Psoas muscle (tissue), 8 donors: ENCODE results near the gene IFRD1. TPM values are rescaled to one million over a fixed set of nuclear protein-coding genes. Genes with fewer than 3 reads are reported as not detected.

ENCODE experiments used
- ATAC-seq, 4 donors: fragments of 200-7000 bp; cut with Tn5 transposase; one replicate each; pipeline ENCODE4 v1.9.1; 2020; ENCODE audit warnings: moderate library complexity in 3 of 4, mild to moderate bottlenecking in 2 of 4
- DNase-seq, 2 donors: peaks; one replicate each; pipeline ENCODE4 v3.0.0-alpha.2; 2020
- H3K27ac ChIP-seq: fragments of 200-600 bp; one replicate; pipeline ENCODE4 v1.8.0; 2022
- H3K27me3 ChIP-seq, 3 donors: fragments of 200-600 bp in 1 of 3; one replicate each; pipeline versions ENCODE4 v1.6.1 to v1.8.0; 2013 to 2022; ENCODE audit warnings: low read length in 2 of 3, mild to moderate bottlenecking in 2 of 3, moderate library complexity in 1 of 3; ENCODE audit not compliant: insufficient read depth in 3 of 3
- H3K36me3 ChIP-seq, 2 donors: fragments of 200-600 bp in 1 of 2; one replicate each; pipeline versions ENCODE4 v1.6.1 to v1.8.0; 2013 to 2022; ENCODE audit warnings: low read depth in 1 of 2, mild to moderate bottlenecking in 1 of 2, moderate library complexity in 1 of 2; ENCODE audit not compliant: insufficient read depth in 1 of 2
- H3K4me1 ChIP-seq: fragments of 200-600 bp; one replicate; pipeline ENCODE4 v1.8.0; 2022
- H3K4me3 ChIP-seq: fragments of 200-600 bp; one replicate; pipeline ENCODE4 v1.8.0; 2022; ENCODE audit warnings: mild to moderate bottlenecking
- H3K9me3 ChIP-seq: fragments of 200-600 bp; one replicate; pipeline ENCODE4 v1.8.0; 2022
- WGBS, 3 donors: extraction: QIAGEN DNeasy Blood & Tissue Kit; methylation state at CpG; one replicate each; pipeline versions ENCODE4 v1.1.6 to v1.1.7; 2013; 5-methylcytosine and 5-hydroxymethylcytosine counted together
- intact Hi-C, 2 donors: fragments of 100-400 bp; cut with DNase I; formaldehyde crosslinking; loops; one replicate each; pipeline versions ENCODE4 v1.11.0 to v1.14.2; 2022
- polyA plus RNA-seq, 3 donors: library from polyadenylated mRNA; stranded (reverse); fragments of 200-250 nt; gene quantifications; one replicate each; pipeline ENCODE4 v1.2.3, GENCODE V29; 2013
- total RNA-seq, 4 donors: library from RNA; stranded (reverse); fragmentation: NEBNext Ultra II Directional in 2 of 4; extraction: Animal tissue kit (Norgen Biotek cat#: 25700) in 2 of 4; gene quantifications; one replicate each; pipeline versions ENCODE4 v1.2.1 to v1.2.4, GENCODE V29; 2021 to 2023
- TF ChIP-seq, protein P1 (sequence below): fragments of 200-600 bp; IDR thresholded peaks from one replicate; pipeline ENCODE4 v1.8.0; 2022; ENCODE audit warnings: antibody characterized with exemption
- donor health status: healthy with polysubstance abuse.
- donor health status: DM: no; HTN: no; CAD: no; lungs with moderate emphysema.
- donor health status: Bipolar disorder and iron deficiency.
- donor health status: healthy.
- donor health status: DM: yes; HTN: yes; CAD: no.
- donor health status: DM: no; HTN: no; CAD: no.
- donor health status: DM: no; HTN: no; CAD: no.
- donor health status: DM: yes; HTN: yes; CAD: no.

IFRD1 gene
- total and polyA plus RNA-seq, 7 donors = 34.7 to 163 (median 60.3) TPM

GRCh38 chr7:112500619-112501018, 50.4 kb downstream of the IFRD1 start:
- Histone ChIP-seq H3K9me3 (no peaks in the 10 kb centered on the region), H3K36me3 (no peaks in the 10 kb centered on the region), H3K4me3 (no peak overlapping the region), H3K4me1 (peaks cover 1% of the 10 kb centered on the region), H3K27ac (no peak overlapping the region), H3K27me3 (no peaks in the 10 kb centered on the region)
- 93 to 95% (median 95%) methylated on average over 3 of the region's 3 CpGs for WGBS, 3 donors
- DNase-seq (no peak), ATAC-seq (no peak)
- TF ChIP-seq, protein P1, sequence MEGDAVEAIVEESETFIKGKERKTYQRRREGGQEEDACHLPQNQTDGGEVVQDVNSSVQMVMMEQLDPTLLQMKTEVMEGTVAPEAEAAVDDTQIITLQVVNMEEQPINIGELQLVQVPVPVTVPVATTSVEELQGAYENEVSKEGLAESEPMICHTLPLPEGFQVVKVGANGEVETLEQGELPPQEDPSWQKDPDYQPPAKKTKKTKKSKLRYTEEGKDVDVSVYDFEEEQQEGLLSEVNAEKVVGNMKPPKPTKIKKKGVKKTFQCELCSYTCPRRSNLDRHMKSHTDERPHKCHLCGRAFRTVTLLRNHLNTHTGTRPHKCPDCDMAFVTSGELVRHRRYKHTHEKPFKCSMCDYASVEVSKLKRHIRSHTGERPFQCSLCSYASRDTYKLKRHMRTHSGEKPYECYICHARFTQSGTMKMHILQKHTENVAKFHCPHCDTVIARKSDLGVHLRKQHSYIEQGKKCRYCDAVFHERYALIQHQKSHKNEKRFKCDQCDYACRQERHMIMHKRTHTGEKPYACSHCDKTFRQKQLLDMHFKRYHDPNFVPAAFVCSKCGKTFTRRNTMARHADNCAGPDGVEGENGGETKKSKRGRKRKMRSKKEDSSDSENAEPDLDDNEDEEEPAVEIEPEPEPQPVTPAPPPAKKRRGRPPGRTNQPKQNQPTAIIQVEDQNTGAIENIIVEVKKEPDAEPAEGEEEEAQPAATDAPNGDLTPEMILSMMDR = no peak
- intact Hi-C loops = no loop called here

GRCh38 chr7:112501801-112502503, 51.7 kb downstream of the IFRD1 start:
- no peaks in the 10 kb centered on the region for H3K36me3 ChIP-seq
- 70 to 78% (median 71%) methylated on average over 7 of the region's 7 CpGs for WGBS, 3 donors
- no peaks in the 10 kb centered on the region for H3K4me1 ChIP-seq
- TF ChIP-seq, protein P1 = no peak
- no peaks in the 10 kb centered on the region for H3K27me3 ChIP-seq
- intact Hi-C loops = no loop called here
- DNase-seq = no peak
- H3K9me3 ChIP-seq = no peaks in the 10 kb centered on the region
- no peak for ATAC-seq
- H3K27ac ChIP-seq = no peak overlapping the region
- no peak overlapping the region for H3K4me3 ChIP-seq

DNA sequence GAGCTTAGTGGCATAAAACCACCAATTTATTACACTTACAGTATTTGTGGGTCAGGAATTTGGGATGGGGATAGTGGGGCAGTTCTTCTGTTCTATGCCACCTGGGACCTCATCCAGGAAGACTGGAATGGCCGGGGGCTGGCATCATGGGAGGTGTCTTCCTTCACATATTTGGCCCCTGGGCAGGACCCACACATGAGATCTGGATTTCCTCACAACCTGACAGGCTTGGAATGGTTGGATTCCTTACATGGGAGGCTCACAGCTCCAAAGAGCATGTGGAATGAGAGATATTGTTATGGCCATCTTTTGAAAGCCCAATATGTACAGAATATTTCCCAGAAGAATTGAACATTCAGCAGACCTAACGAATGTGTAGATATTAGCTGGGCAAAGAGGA, 52.4 kb downstream of the IFRD1 start:
- Histone ChIP-seq H3K4me3 (no peak overlapping the region), H3K27me3 (no peaks in the 10 kb centered on the region), H3K4me1 (no peaks in the 10 kb centered on the region), H3K9me3 (no peaks in the 10 kb centered on the region), H3K36me3 (no peaks in the 10 kb centered on the region), H3K27ac (no peak overlapping the region)
- intact Hi-C loops = no loop called here
- TF ChIP-seq, protein P1 = no peak
- ATAC-seq (no peak), DNase-seq (no peak)
- WGBS, 3 donors = 73 to 90% (median 87%) methylated on average over 2 of the region's 2 CpGs

GRCh38 chr7:112503361-112503972, 53.2 kb downstream of the IFRD1 start:
- intact Hi-C loops = no loop called here
- no peaks in the 10 kb centered on the region for H3K9me3 ChIP-seq
- no peak for DNase-seq
- no peak overlapping the region for H3K27ac ChIP-seq
- no peak overlapping the region for H3K4me3 ChIP-seq
- TF ChIP-seq, protein P1 = no peak
- H3K27me3 ChIP-seq = no peaks in the 10 kb centered on the region
- H3K36me3 ChIP-seq = no peaks in the 10 kb centered on the region
- ATAC-seq = no peak
- H3K4me1 ChIP-seq = no peaks in the 10 kb centered on the region
- 66 to 79% (median 69%) methylated on average over 4 of the region's 4 CpGs for WGBS, 3 donors
